ENCODE data around the gene VPS4A. TPM values are rescaled to one million over a fixed set of nuclear protein-coding genes. Genes with fewer than 3 reads are reported as not detected.

The VPS4A gene
- total and polyA plus RNA-seq, 10 of the 15 experiments (the other 5 are each of a cell fraction or from before 2014, with no cell fraction given) = 5.2 to 36.3 (median 21.4) TPM

GRCh38 chr16:69329369-69330285 lies 18.5 kb downstream of the VPS4A start:
- peak overlapping the region; percentile 89 for H3K4me3 ChIP-seq
- peak; percentile 56 for ATAC-seq
- peak overlapping the region; percentile 82 for H3K27ac ChIP-seq (ENCODE audit: control insufficient read depth, insufficient read depth)
- no peak for DNase-seq (ENCODE audit: low read depth, low spot score)
- no peak for FAIRE-seq
- SMC1A ChIA-PET (ENCODE audit: uncharacterized antibody, unreplicated experiment) = interaction anchor here (0.6 to 1.9 kb wide), 5 partner anchors 11 to 425 kb away, joined by 3 to 5 read pairs (median 4); partner anchors contain the start of gene NOB1
- H3K79me2 ChIP-seq (ENCODE audit: control insufficient read depth, insufficient read depth, low read length) = peaks cover 54% of the 10 kb centered on the region
- 2% methylated on average over 77 of the region's 77 CpGs for WGBS (ENCODE audit: insufficient coverage, insufficient replicate concordance, low lambda C conversion rate, missing lambda C conversion rate)
- no peaks in the 10 kb centered on the region for H3K27me3 ChIP-seq (replicated peaks in 1 of 2; ENCODE audit: control insufficient read depth in 2 of 2, insufficient read depth in 2 of 2, low read length in 1 of 2)
- peak overlapping the region; percentile 74 for H3K4me2 ChIP-seq (ENCODE audit: control insufficient read depth, insufficient read depth)
- RAD21 ChIA-PET (ENCODE audit: unreplicated experiment) = interaction anchor here (0.6 to 1.2 kb wide), 3 partner anchors 11 to 142 kb away, joined by 3 to 5 read pairs (median 3); partner anchors contain the start of gene NIP7
- CTCF ChIA-PET = interaction anchor here (1.1 to 2.3 kb wide), 3 partner anchors 9 to 67 kb away, joined by 6 to 9 read pairs (median 8); partner anchors contain the start of gene COG8
- BruUV-seq (replicated peaks) = no TSS peak
- POLR2A ChIA-PET = interaction anchor here (0.6 to 6.6 kb wide), 3 partner anchors 10 to 51 kb away, joined by 3 to 42 read pairs (median 3); partner anchors contain the start of genes COG8 and NIP7
- peaks cover 10% of the 10 kb centered on the region for H3K4me1 ChIP-seq (ENCODE audit: control insufficient read depth, insufficient read depth, low read length)
- H3K9me3 ChIP-seq (replicated peaks; ENCODE audit: control insufficient read depth, insufficient read depth, low read length) = no peaks in the 10 kb centered on the region
- peak overlapping the region; percentile 88 for H3K9ac ChIP-seq (ENCODE audit: control insufficient read depth, insufficient read depth, low read length)
- in situ Hi-C loops (cut with MboI) (no loop called here), intact Hi-C loops (cut with micrococcal nuclease; ENCODE audit: unreplicated experiment) (loop anchor here (1.0 to 10.0 kb wide), 2 partner anchors 10 to 425 kb away; partner anchors contain the start of genes COG8, NIP7 and NOB1)
- H2AFZ ChIP-seq (ENCODE audit: control insufficient read depth, low read depth, low read length) = peak overlapping the region; percentile 73
- H4K20me1 ChIP-seq (ENCODE audit: control insufficient read depth, insufficient read depth) = peaks cover 8% of the 10 kb centered on the region; the same call in 1 of the 2 replicates
- peaks cover 10 to 31% of the 10 kb centered on the region in 2 experiments for H3K36me3 ChIP-seq (ENCODE audit: control insufficient read depth in 2 of 2, insufficient read depth in 2 of 2, low read length in 1 of 2)
- TF ChIP-seq TCF3 (IDR thresholded peaks at IDR 0.05; ENCODE audit: borderline replicate concordance, insufficient read depth, low read depth, low read length) (0 out of 2 replicates have a peak, but pooled peaks have one; percentile 23), CHD4 (IDR thresholded peaks at IDR 0.05) (no peak), EZH2 (IDR thresholded peaks at IDR 0.05; ENCODE audit: borderline replicate concordance, control insufficient read depth, low read depth, low read length) (no peak), HDGF (IDR thresholded peaks at IDR 0.05) (no peak), E2F8 (IDR thresholded peaks at IDR 0.05; ENCODE audit: low read depth, partially characterized antibody) (no peak), FOXM1 (IDR thresholded peaks at IDR 0.05; ENCODE audit: low read depth, low read length) (no peak), BCL11A (IDR thresholded peaks at IDR 0.05; ENCODE audit: low read depth, low read length) (no peak), IKZF1 (conservative IDR thresholded peaks at IDR 0.05) (no peak), USF2 (IDR thresholded peaks at IDR 0.05; ENCODE audit: borderline replicate concordance, low read depth, low read length) (no peak), SUPT20H (IDR thresholded peaks at IDR 0.05; ENCODE audit: borderline replicate concordance, control insufficient read depth, low read depth, low read length) (no peak)
- TF ChIP-seq, protein P1, sequence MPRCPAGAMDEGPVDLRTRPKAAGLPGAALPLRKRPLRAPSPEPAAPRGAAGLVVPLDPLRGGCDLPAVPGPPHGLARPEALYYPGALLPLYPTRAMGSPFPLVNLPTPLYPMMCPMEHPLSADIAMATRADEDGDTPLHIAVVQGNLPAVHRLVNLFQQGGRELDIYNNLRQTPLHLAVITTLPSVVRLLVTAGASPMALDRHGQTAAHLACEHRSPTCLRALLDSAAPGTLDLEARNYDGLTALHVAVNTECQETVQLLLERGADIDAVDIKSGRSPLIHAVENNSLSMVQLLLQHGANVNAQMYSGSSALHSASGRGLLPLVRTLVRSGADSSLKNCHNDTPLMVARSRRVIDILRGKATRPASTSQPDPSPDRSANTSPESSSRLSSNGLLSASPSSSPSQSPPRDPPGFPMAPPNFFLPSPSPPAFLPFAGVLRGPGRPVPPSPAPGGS (IDR thresholded peaks at IDR 0.05; ENCODE audit: borderline replicate concordance, insufficient read depth, low read depth, low read length, poor library complexity, severe bottlenecking) = no peak
- TF ChIP-seq, protein P2, sequence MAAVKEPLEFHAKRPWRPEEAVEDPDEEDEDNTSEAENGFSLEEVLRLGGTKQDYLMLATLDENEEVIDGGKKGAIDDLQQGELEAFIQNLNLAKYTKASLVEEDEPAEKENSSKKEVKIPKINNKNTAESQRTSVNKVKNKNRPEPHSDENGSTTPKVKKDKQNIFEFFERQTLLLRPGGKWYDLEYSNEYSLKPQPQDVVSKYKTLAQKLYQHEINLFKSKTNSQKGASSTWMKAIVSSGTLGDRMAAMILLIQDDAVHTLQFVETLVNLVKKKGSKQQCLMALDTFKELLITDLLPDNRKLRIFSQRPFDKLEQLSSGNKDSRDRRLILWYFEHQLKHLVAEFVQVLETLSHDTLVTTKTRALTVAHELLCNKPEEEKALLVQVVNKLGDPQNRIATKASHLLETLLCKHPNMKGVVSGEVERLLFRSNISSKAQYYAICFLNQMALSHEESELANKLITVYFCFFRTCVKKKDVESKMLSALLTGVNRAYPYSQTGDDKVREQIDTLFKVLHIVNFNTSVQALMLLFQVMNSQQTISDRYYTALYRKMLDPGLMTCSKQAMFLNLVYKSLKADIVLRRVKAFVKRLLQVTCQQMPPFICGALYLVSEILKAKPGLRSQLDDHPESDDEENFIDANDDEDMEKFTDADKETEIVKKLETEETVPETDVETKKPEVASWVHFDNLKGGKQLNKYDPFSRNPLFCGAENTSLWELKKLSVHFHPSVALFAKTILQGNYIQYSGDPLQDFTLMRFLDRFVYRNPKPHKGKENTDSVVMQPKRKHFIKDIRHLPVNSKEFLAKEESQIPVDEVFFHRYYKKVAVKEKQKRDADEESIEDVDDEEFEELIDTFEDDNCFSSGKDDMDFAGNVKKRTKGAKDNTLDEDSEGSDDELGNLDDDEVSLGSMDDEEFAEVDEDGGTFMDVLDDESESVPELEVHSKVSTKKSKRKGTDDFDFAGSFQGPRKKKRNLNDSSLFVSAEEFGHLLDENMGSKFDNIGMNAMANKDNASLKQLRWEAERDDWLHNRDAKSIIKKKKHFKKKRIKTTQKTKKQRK (IDR thresholded peaks at IDR 0.05; ENCODE audit: low read depth, low read length) = no peak

Data from GM12878 (cell line).